GM03348 (cell line): Measurements from ENCODE around the gene SPTBN1.

Experiments used
- DNase-seq: peaks from one replicate; pipeline ENCODE4 v3.0.0; 2012; ENCODE audit warnings: low spot score

Gene SPTBN1

DNA sequence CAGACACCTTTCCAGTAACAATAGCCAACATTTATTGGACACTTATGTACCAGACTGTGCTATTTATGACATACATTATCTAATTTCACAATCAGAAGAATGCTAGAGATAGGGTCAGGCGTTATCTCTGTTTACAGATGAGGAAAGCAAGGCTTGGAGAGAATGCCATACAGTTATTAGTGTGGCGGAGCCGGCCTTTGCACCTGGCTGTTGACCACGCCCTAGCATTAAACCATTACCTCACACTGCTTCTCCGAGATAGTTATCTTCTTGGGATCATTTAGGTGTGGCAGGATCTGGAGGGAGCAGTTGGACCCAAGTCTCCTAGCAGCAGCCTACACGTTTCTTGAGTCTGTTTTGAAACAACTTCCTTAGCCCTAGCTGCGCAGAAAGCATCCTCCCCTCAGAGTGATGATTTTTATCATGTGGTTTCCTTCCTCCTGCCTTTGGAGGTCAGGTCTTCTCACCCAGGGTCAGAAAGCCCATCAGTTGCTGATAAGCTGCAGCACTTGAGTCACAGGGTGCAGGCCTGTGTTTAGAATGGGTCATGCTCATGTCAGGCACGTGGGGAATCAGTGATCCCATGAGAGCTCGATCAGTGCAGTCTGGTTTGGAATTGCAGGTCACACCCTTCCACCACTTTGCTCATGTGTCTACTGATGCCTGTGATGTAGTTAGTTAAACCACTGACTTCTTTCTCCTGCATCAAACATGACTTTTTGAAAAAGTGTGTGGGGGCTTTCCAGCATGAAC is 118.2 kb downstream of the SPTBN1 start:
- no peak for DNase-seq

DNA sequence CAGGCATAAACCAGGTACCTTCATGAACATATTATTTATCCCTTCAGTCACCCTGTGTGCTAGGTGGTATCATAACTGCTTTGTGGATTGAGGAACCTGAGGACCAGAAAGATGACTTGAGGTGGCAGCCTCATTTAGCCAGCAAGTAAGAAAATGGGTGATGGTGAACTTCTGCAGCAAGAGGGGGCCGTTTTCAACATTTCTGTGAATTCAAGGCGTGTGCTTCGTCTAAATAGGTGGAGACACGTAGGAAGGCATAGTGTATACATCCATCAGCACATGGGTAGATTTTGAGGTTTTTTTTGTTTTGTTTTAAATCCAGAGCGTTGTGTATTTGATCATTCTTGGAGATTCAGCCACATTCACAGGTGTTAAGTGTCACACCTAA is 118.7 kb downstream of the SPTBN1 start:
- no peak for DNase-seq

DNA sequence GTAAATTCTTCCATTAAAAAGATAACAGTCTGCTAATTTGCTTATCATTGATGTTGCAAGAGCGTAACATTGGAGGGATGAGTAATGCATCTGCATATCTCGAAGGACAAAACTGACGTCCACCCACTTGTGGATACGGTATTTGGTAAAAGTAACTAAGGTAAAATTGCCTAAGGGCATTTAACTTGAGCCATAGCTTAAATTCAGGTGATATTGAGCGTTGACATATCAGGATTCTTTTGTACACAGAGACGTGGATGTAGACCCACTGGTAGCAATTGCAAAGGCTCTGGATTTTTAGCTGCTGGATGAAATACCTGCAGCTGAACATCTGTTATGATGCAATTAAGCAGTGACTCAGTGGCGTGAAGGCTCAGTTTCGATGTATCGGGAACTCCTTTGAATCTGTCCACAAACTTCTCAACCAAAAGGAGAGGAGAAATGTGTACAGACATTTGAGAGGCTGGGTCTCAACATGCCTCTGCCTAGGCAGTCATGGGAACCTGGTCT is 119.3 kb downstream of the SPTBN1 start:
- no peak for DNase-seq

DNA sequence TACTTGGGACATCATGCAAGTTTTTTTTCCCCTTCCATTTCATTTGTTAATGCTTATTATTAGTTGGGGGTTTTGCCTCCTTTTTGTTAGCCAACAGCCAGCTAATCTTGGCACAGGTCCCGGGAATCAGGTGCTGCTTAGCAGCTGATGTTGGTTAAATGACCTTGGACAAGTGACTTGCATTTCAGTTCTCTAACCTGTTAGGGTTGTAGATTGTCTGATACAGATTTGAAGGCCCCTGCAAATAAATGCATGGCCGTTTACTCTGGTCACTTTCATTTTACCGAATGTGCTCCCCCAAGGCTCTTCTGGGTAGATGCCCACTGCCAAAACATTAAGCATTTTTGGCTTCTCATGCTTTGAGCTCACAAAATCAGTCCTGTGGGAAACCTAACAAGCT is 120.9 kb downstream of the SPTBN1 start:
- no peak for DNase-seq

DNA sequence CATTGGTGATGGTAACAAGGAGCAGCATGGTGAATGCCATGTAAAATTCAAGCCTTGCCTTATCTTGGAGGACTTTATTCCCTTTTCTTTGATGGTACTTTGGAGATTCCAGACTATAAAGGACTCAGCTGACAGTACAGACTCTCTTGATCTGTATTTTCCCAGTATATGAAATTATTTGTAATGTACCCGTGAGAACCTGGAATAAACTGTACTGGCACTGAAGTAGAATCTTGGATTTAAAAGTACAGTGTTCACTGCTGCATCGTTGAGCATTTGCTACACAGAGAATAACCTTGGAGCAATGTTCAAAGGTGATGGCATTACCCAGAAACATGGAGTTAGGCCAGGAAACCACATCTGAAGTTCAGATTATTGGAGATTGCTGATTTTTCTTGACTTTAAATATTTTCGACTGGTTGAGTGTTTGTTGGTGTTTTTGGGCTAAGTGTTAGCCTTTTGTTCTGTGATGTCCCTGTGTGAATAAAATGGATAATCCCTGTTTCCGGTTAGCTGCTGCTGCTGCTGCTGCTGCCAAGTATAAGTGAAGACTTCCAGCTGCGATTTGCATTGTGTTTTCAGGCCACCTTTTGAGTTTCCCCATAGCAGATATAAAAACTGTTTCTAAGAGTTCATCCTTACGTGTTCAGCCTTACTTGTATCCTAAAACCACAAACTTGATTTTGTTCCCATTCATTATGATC is 122.0 kb downstream of the SPTBN1 start:
- DNase-seq = no peak

DNA sequence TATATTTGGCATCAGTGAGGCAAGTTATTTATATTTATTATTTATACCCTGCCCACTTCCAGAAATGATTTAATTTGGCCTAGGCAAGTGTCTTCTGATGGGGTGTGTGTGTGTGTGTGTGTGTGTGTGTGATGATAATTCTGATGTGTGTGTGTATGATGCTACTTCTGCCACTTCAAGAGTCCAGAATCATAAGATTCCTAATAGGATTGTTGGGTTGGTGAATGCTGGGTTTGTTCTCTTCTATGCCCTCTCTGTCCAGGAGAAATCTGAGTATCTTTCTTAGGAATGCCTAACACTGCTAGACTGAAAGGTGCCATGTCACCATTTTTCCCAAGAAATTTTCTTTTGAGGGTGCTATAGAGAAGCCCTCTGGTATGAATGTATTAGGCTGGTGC is 122.5 kb downstream of the SPTBN1 start:
- DNase-seq = no peak

DNA sequence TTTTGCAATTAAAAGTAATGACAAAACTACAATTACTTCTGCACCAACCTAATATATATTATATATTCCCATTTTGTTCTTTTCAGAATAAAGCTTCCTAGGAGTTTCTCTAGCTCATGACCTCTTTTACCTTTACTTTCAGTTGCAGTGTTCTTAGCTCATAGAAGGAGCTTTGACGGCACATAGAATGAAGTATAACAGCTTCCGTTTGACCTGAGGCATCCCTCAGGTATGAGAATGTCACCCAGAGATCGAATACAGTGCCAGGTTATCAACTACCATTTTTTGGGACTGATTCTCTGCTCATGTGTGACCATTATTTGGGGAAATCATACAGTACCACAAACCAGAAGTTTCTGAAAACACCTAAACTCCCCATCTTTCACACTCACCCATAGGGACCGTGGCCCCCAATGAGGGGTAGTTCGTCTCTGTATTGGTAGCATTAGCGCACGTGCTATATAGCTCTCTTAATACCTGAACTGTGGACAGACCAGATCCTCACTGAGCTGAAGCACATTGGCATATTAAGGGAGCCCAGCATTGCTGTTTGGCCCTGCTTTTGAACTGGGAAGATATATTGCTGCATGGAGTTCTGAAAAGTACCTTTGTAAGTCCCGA is 123.0 kb downstream of the SPTBN1 start:
- DNase-seq = no peak

DNA sequence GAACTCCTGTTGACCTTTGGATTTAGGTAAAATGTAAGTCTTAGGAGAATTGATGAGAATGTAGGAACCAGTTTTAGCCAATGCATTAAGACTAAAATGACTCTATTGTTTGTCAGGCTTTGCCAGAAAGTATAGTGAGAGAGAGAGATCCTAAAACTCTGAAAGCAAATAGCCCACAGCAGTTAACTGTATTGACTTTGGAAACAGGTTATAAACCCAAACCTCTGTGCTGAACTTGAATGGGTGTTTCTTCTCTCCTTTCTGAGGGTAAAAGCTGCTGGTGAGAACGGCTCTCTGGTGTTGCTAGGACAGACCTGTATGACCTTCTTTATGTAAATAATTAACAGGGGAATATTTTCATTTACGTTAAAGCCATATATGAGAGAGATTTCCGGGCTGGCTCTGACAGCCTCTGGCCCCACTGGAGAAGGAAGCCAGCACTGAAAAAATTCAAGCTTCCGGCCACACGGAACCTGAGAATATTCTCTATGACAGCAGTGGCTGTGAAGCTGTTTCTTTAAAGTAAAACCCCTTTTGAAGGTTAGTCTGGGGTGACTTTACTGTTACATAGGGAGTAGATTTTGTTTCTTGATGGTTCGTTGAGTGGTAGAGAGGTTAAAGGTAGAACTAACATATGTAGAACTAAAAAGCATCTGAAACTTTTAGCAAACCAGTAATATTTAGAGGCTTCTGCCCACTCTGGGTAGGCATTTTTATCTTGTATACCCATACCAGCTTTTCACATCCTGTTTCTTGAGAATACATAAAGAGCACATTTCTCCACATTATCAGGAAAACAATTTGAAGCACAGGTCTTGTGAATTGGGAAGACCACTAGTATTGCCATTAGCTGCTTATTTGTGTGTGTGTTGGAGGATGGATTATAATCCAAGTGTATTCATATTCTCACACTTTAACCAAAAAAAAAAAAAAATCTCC is 123.8 kb downstream of the SPTBN1 start:
- DNase-seq = no peak

DNA sequence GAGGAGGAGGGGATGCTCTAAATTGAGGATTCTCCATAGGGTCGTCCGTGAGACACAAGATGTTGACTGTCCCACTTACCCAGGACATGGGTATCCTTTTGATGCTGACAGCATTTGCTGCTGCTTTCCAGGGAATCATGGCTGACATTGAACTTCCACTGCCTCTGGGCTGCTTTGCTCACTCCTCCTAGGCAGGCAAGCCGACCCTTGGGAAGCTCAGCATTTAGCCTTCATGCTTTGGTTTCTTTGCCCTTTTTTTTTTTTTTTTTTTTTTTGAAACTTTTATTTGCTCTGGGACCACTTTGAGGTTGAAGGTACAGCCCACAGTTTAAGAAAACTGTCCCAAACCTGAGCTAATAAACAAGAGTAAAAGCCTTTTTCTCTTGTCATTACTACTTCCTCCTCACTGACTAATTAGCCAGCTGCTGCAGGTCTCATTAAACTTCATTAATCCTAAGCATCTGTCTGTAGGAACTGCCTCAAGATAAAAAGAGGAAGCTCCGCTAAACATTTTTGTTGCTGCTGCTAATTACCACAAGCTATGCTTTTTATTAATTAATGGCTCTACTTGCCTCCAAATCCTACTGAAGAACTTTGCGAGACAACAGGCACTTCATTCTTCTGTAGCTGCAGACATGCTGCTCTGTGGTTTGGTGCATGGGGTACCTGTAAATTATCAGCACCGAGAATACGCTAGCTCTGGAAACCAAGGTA is 125.4 kb downstream of the SPTBN1 start:
- DNase-seq = no peak

DNA sequence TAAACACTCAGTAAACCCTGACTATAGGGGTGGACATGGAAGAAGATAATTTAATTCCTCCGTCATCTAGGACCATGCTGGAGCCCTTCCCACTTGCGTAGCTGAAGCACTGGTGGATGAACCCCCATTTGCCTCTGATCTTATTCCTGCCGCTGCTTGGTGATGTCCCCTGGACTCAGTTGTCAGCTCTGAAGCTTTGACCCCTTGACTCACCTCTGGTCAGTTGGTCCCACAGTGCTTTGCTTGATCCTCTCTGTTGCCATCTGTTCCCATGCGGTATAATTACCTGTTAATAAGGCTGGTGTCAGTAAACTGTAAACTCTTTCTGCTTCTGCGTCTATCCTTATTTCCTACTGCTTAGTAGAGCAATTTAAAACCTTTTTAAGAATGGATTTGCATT is 126.9 kb downstream of the SPTBN1 start:
- no peak for DNase-seq

DNA sequence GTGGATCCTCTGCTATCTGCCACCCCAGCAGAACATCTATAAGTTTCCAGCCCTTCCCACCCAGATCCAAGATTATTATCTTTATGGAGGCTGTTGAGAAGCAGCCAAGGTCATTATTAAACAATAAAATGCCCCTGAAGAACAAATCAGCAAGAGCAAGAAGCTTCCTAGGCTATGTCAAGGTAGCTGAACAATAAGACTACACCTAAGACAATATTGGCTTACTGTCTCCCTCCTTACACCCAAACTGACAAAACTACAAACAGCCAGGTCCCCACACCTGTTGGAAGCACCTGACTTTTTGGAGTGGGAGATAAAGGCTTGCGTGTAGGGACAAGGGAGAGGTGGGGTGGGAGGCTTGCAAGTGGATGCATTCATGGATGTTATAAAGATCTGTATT is 128.5 kb downstream of the SPTBN1 start:
- DNase-seq = no peak

DNA sequence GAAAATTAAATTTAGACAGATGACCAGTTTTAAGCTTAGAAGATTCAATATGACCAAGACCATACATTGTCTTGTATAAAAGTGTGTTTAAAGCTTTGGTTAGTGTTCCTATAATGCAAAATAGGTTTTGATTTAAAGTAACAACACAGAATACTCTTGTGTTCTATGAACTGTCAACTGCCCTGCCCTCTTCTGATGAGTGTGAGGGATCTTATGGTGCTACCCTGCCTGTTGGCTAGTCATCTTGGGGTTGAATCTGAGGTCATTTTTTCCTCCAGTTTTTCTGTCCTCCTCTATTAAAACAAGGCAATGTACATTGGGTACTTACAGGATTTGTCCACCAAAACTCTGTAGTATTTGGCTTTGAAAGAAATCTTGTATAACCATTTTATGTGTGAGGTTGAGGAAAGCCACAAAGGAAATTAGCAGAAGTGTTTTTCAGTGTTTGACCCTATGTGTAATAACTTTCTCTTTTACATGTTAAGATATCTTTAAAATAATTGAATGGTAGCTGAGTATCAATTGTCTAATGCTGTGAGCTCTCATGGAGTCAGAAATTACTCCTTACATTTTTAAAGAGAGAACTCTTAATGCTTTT is 129.1 kb downstream of the SPTBN1 start:
- no peak for DNase-seq

DNA sequence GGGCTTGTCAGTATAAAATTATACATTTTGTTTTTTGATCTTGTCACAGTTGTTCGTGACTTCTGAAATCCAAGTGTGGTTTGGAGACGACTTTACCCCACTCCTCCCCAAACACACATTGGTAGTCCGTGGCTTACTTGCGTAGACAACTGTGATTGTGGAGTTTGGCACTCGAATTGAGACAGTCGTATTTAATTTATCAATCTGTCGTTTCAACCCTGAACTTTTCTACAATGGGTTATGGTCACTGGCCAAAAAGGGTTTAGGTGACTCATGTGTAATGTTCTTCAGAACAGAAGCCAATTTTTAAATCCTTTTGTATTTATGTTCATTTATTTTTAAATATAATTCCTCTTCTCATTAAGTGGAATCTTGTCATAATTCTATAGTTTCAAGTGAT is 129.9 kb downstream of the SPTBN1 start:
- no peak for DNase-seq

DNA sequence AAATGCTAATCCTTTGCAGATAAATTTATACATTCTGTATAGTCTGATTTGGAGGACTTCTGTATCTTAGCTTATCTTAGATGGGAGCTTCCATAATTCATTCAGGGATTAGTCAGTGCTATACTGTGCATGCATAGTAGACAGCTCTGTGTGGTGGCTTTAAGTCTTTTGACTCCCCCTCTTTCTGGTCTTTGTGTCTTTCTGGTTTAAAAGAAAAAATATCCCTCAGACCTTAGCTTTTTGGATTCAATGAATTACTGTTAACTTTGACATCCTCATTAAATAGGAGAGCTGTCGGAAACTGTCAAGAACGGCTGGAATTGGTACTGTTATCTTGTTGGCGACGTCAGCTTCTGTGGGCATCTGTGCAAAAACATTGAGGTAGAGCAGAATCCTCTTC is 130.4 kb downstream of the SPTBN1 start:
- no peak for DNase-seq

DNA sequence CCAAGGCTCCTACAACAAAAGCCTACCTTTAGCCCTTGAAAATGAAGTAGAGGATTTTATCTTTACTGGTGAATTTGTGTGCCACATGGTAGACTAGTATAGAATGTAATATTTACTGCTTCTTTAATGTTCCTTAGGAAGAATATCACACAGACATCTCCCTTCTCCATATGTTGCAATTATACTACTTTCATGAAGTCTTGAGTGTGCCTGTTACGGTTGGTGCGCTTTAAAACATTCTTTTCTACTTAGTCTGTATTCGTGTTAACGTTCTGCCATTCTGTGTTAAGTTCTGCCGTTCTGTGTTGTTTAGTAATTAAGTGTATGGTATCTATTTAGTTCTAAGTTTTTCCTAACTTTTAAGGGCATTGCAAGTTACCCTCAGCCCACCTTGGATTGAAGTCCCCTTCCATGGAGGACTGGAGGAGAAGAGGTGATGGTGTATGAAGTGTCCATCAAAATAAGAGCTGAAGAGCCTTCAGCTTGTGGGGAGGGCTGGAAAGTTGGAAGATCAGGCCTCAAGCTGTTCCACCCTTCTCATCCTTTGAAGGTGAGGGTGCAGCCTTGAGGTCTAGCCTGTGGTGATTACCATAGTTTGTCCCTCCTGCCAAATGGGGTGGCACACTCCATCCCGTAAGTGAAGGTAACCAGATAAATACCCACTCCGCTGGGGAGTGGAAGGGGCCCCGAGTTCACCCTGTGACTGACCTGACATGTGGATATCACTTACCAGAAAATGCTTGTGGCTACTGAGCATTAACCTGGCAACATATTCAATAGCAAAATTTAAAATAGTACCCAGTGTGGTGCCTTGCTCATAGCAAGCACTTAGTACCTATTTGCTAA is 131.3 kb downstream of the SPTBN1 start:
- DNase-seq = no peak

DNA sequence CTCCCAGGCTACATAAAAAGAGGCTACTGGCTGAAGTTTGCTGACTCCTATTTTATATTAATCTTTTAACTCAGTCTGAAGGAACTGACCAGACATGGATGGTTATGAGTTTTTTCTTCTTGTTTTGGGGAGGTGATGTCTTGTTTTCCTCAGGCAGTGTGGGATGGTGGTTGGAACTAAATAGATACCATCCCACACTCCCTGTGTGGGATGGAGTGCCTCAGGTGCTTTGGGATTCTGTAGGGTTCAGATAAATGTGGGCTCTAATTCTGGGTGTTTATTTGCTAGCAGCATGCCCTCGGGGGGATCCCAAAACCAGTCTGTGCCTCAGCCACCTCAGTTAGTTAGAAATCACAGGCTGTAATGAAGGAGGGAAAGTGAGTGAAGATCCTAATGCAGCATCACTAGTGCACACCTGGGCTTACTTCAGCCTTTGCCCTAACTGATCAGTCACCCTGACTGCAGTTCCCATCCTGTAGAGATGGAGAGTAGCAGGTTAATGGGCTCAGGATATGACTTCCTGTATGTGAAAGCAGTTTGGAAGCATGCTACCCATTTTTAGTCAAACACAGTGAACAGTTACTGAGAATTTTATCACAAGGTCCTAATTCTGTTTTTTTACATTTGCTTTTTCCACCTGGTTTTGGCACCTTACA is 132.2 kb downstream of the SPTBN1 start:
- DNase-seq = no peak

DNA sequence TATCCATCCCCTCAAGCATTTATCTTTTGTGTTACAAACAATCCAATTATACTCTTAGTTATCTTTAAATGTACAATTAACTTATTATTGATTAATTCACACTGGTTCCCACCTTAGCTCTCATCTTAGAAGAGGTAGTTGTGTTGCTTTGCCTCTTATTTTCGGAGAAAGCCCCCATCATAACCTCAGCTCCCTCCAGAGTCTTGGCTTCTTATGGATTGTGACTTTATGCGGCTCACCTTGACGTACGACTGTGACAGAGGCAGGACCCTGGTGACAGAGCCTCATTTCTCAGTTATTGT is 132.9 kb downstream of the SPTBN1 start:
- no peak for DNase-seq

DNA sequence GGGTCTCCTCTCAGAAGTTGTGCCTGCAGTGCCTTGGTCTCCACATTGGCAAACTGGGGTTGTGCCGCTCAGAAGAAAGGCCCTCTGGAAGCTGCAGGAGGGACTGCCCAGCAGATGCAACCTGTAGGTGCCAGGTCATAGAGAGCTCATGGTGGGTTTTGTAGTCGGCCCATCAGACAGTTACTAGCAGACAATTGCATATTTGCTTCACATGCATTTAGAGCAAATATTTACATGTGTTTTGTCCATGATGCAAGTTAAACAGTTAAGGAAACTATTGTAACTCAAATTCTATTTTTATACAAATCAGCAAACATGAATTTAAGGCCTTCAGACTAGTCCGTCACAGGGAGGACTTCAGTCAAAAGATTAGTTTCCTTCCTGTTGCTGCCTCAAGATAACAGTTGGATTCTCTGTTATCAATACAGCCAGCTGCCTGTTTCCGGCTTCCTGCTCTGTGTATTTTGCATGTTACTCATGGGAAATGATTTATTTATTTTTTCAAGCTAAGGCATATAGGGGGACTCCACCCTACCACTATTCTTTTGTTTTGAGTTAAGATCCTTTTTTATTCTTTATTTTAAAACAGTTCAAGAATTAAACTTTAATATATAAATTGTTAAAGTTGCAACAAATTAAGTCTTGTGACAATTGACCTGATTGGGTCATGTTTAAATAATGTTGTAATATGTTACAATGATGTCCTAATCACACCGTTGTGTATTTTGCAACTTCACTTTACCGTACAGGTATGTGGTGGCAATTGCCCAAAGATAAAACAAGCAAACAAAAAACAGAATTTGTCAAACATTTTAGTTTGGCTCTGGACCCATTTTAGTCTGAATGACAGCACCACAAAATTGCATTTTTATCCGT is 133.5 kb downstream of the SPTBN1 start:
- no peak for DNase-seq
